ENCODE measurements around the gene CACNG5.

CACNG5 gene

GRCh38 chr17:66893863-66894262 lies 58.9 kb downstream of the CACNG5 start:
- TF ChIP-seq CTCF (IDR thresholded peaks at IDR 0.05; ENCODE audit: borderline replicate concordance, extremely low read depth, low read length, poor library complexity, severe bottlenecking) (no peak), EZH2 (IDR thresholded peaks at IDR 0.05; ENCODE audit: borderline replicate concordance, low read depth, low read length, severe bottlenecking) (no peak)
- DNase-seq (no peak), ATAC-seq (ENCODE audit: insufficient read depth, low read depth) (no peak)
- H3K4me1 ChIP-seq (ENCODE audit: insufficient read depth, low read length) = no peaks in the 10 kb centered on the region
- no peaks in the 10 kb centered on the region for H3K9me3 ChIP-seq (ENCODE audit: insufficient read depth, low read length, severe bottlenecking)
- no peak overlapping the region for H3K9ac ChIP-seq (ENCODE audit: low read depth, low read length)
- H2AFZ ChIP-seq (ENCODE audit: low read depth, low read length) = no peak overlapping the region
- H3K27me3 ChIP-seq (ENCODE audit: insufficient read depth, low read length, poor library complexity) = peaks cover 6% of the 10 kb centered on the region
- no peak overlapping the region for H3K27ac ChIP-seq (ENCODE audit: low read length)
- H4K20me1 ChIP-seq (ENCODE audit: insufficient read depth, low read length) = no peaks in the 10 kb centered on the region
- no peaks in the 10 kb centered on the region for H3K79me2 ChIP-seq (ENCODE audit: insufficient read depth, low read length)
- H3K4me3 ChIP-seq (ENCODE audit: low read depth in 1 of 2, low read length in 2 of 2) = no peak overlapping the region
- no peak overlapping the region for H3K4me2 ChIP-seq (ENCODE audit: insufficient read depth, low read length)
- H3K36me3 ChIP-seq (ENCODE audit: insufficient read depth, low read length) = no peaks in the 10 kb centered on the region

GRCh38 chr17:66897141-66897540 lies 62.2 kb downstream of the CACNG5 start:
- Histone ChIP-seq H3K79me2 (ENCODE audit: insufficient read depth, low read length) (no peaks in the 10 kb centered on the region), H3K4me3 (ENCODE audit: low read depth in 1 of 2, low read length in 2 of 2) (no peak overlapping the region), H3K9ac (ENCODE audit: low read depth, low read length) (no peak overlapping the region), H3K4me2 (ENCODE audit: insufficient read depth, low read length) (no peak overlapping the region), H3K27ac (ENCODE audit: low read length) (no peak overlapping the region), H3K36me3 (ENCODE audit: insufficient read depth, low read length) (no peaks in the 10 kb centered on the region), H4K20me1 (ENCODE audit: insufficient read depth, low read length) (no peaks in the 10 kb centered on the region), H2AFZ (ENCODE audit: low read depth, low read length) (no peak overlapping the region), H3K9me3 (ENCODE audit: insufficient read depth, low read length, severe bottlenecking) (no peaks in the 10 kb centered on the region), H3K27me3 (ENCODE audit: insufficient read depth, low read length, poor library complexity) (peaks cover 7% of the 10 kb centered on the region), H3K4me1 (ENCODE audit: insufficient read depth, low read length) (no peaks in the 10 kb centered on the region)
- ATAC-seq (ENCODE audit: insufficient read depth, low read depth) (no peak), DNase-seq (no peak)
- no peak for TF ChIP-seq CTCF (IDR thresholded peaks at IDR 0.05; ENCODE audit: borderline replicate concordance, extremely low read depth, low read length, poor library complexity, severe bottlenecking)
- no peak for TF ChIP-seq EZH2 (IDR thresholded peaks at IDR 0.05; ENCODE audit: borderline replicate concordance, low read depth, low read length, severe bottlenecking)

- Histone ChIP-seq H3K9ac (ENCODE audit: low read depth, low read length) (no peak overlapping the region), H3K27ac (ENCODE audit: low read length) (no peak overlapping the region), H3K27me3 (ENCODE audit: insufficient read depth, low read length, poor library complexity) (peaks cover 13% of the 10 kb centered on the region), H2AFZ (ENCODE audit: low read depth, low read length) (no peak overlapping the region), H4K20me1 (ENCODE audit: insufficient read depth, low read length) (no peaks in the 10 kb centered on the region), H3K79me2 (ENCODE audit: insufficient read depth, low read length) (no peaks in the 10 kb centered on the region), H3K4me2 (ENCODE audit: insufficient read depth, low read length) (no peak overlapping the region), H3K4me1 (ENCODE audit: insufficient read depth, low read length) (no peaks in the 10 kb centered on the region), H3K36me3 (ENCODE audit: insufficient read depth, low read length) (no peaks in the 10 kb centered on the region), H3K9me3 (ENCODE audit: insufficient read depth, low read length, severe bottlenecking) (no peaks in the 10 kb centered on the region), H3K4me3 (ENCODE audit: low read depth in 1 of 2, low read length in 2 of 2) (no peak overlapping the region)
- TF ChIP-seq EZH2 (IDR thresholded peaks at IDR 0.05; ENCODE audit: borderline replicate concordance, low read depth, low read length, severe bottlenecking) (no peak), CTCF (IDR thresholded peaks at IDR 0.05; ENCODE audit: borderline replicate concordance, extremely low read depth, low read length, poor library complexity, severe bottlenecking) (no peak)
- no peak for ATAC-seq (ENCODE audit: insufficient read depth, low read depth)
- no peak for DNase-seq
These were observed 63.6 kb downstream of the CACNG5 start for GRCh38 chr17:66898536-66898935.
